ENCODE data around the gene RAMACL.
"Not testable (repeated sequence)": the region's sequence is repeated elsewhere in the genome, so short reads cannot be mapped to it uniquely, and the experiment has no call there.

RAMACL gene

GRCh38 chr6:166595061-166595780 lies 8.7 kb upstream of the RAMACL start:
- DNase-seq, result no peak

GRCh38 chr6:166592821-166593220 lies 6.3 kb upstream of the RAMACL start:
- no peak for DNase-seq

GRCh38 chr6:166591961-166592520 lies 5.6 kb upstream of the RAMACL start:
- DNase-seq, result no peak

- no peak for DNase-seq
Measured at GRCh38 chr6:166591026-166591425, 4.5 kb upstream of the RAMACL start.

GRCh38 chr6:166589786-166590574 lies 3.5 kb upstream of the RAMACL start:
- DNase-seq, result no peak

GRCh38 chr6:166589337-166589731 lies 2.9 kb upstream of the RAMACL start:
- no peak for DNase-seq

- no peak for DNase-seq
Measured at GRCh38 chr6:166588691-166589336, 2.3 kb upstream of the RAMACL start.

- DNase-seq, result no peak
Measured at GRCh38 chr6:166587631-166588413, 1.3 kb upstream of the RAMACL start.

GRCh38 chr6:166584853-166585429 lies 1.5 kb downstream of the RAMACL start:
- DNase-seq, result no peak

GRCh38 chr6:166584155-166584554 lies 2.3 kb downstream of the RAMACL start:
- DNase-seq, result no peak

- DNase-seq, result no peak
Measured at GRCh38 chr6:166583230-166583965, 3.1 kb downstream of the RAMACL start.

- DNase-seq, result no peak
Measured at GRCh38 chr6:166582258-166582657, 4.2 kb downstream of the RAMACL start.

GRCh38 chr6:166581801-166582200 lies 4.7 kb downstream of the RAMACL start:
- DNase-seq, result not testable (repeated sequence)

GRCh38 chr6:166581091-166581511 lies 5.4 kb downstream of the RAMACL start:
- DNase-seq, result no peak

- no peak for DNase-seq
Measured at GRCh38 chr6:166580076-166581050, 6.1 kb downstream of the RAMACL start.

GRCh38 chr6:166579237-166579850 lies 7.1 kb downstream of the RAMACL start:
- DNase-seq, result no peak

GRCh38 chr6:166578536-166579236 lies 7.8 kb downstream of the RAMACL start:
- DNase-seq, result no peak

GRCh38 chr6:166575205-166575604 lies 11.3 kb downstream of the RAMACL start:
- DNase-seq, result no peak
